ENCODE data around the gene PRDM16.

Gene PRDM16

DNA sequence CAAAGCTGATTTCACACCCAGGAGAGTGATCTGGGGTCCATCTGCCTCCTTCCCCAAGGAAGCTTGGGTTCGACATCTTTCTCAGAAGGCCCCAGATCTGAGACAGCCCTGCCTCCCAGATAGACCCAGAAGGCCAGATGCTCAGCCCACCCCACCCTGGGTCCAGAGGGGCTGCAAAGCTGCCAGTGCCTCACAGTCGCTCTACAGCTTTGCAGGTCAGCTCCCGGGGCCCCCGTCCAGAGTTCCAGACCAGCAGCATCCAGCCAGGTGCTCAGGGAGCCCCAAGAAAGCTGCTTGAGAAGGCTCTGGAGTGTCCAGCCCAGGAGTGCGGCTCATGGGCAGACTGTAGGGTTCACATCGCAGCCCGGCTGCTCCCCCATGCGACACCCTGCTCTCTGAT lies 242.7 kb downstream of the PRDM16 start:
- TF ChIP-seq, protein P1, sequence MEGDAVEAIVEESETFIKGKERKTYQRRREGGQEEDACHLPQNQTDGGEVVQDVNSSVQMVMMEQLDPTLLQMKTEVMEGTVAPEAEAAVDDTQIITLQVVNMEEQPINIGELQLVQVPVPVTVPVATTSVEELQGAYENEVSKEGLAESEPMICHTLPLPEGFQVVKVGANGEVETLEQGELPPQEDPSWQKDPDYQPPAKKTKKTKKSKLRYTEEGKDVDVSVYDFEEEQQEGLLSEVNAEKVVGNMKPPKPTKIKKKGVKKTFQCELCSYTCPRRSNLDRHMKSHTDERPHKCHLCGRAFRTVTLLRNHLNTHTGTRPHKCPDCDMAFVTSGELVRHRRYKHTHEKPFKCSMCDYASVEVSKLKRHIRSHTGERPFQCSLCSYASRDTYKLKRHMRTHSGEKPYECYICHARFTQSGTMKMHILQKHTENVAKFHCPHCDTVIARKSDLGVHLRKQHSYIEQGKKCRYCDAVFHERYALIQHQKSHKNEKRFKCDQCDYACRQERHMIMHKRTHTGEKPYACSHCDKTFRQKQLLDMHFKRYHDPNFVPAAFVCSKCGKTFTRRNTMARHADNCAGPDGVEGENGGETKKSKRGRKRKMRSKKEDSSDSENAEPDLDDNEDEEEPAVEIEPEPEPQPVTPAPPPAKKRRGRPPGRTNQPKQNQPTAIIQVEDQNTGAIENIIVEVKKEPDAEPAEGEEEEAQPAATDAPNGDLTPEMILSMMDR (IDR thresholded peaks at IDR 0.05; ENCODE audit: low read depth, low read length), result no peak
- TF ChIP-seq POLR2A (IDR thresholded peaks at IDR 0.05; ENCODE audit: extremely low read depth, insufficient read length) (no peak), MYC (IDR thresholded peaks at IDR 0.05; ENCODE audit: low read depth, low read length) (no peak)
- TF ChIP-seq, protein P2, sequence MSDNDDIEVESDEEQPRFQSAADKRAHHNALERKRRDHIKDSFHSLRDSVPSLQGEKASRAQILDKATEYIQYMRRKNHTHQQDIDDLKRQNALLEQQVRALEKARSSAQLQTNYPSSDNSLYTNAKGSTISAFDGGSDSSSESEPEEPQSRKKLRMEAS (IDR thresholded peaks at IDR 0.05; ENCODE audit: low read depth, low read length), result no peak
- no peak overlapping the region for H3K4me3 ChIP-seq (ENCODE audit: low read depth, low read length)
- no peak for DNase-seq (ENCODE audit: low read depth)

DNA sequence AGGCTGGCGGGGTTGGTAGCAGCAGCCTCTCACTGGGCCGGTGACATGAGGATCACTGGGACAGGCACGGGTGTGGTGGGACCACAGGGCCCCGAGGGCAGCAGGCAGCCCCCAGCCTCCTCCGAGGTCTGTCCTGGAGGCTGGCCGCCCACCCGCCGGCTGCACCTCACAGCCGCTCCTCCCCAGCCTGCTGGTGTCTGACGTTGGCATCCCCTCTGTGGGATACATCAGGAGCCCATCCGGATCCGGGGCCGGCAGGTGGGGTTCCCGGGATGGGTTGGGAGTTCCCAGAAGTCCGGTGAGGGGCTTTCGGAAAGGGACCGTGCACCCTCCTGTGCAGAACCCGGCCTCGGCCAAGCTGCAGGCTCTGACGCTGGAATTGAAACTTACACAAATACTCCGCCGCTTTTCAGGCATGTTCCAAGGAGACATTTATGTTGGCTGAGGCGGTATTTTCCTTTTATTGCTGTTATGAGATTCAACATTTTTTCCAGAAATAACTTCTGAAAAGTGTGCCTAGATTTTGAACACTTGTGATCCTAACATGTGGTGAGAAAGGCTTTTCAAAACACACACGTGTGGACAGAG lies 243.4 kb downstream of the PRDM16 start:
- TF ChIP-seq, protein P2 (IDR thresholded peaks at IDR 0.05; ENCODE audit: low read depth, low read length), result no peak
- TF ChIP-seq POLR2A (IDR thresholded peaks at IDR 0.05; ENCODE audit: extremely low read depth, insufficient read length) (no peak), MYC (IDR thresholded peaks at IDR 0.05; ENCODE audit: low read depth, low read length) (no peak)
- TF ChIP-seq, protein P1 (IDR thresholded peaks at IDR 0.05; ENCODE audit: low read depth, low read length), result no peak
- no peak for DNase-seq (ENCODE audit: low read depth)
- H3K4me3 ChIP-seq (ENCODE audit: low read depth, low read length), result no peak overlapping the region

DNA sequence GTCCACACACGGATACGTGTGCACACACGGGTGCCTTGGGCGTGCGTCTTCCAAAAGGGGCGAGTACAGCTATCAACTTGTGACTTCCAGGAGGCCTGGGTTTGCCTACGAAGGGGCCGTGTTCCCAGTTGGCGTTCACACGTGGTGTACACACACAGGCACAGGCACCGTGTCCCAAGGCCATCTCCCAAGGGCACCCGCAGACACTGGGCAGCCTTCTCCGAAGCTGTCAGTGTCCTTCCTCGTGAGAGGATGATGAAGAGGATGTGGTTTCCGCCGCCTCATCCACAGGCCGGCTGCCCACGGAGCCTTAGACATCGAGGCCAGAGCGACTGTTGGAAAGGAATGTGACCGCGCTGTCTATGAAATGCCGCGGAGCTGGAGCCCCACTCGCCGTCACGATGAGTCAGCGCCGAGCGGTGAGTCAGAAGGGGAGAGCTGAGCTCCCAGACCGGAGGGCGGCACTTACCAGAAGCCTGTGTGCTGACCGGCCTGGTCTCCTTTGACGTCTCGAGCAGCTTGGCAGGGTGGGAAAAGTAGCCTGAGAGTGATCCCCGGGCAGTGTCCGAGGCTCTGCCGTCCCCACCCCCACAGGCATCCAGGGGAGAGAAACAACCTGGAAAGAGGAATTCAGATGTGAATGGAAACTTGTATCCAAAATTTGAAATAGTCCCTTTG lies 244.0 kb downstream of the PRDM16 start:
- no peak overlapping the region for H3K4me3 ChIP-seq (ENCODE audit: low read depth, low read length)
- DNase-seq (ENCODE audit: low read depth), result peak; percentile 88
- TF ChIP-seq, protein P2 (IDR thresholded peaks at IDR 0.05; ENCODE audit: low read depth, low read length), result peak; percentile 49
- no peak for TF ChIP-seq POLR2A (IDR thresholded peaks at IDR 0.05; ENCODE audit: extremely low read depth, insufficient read length)

DNA sequence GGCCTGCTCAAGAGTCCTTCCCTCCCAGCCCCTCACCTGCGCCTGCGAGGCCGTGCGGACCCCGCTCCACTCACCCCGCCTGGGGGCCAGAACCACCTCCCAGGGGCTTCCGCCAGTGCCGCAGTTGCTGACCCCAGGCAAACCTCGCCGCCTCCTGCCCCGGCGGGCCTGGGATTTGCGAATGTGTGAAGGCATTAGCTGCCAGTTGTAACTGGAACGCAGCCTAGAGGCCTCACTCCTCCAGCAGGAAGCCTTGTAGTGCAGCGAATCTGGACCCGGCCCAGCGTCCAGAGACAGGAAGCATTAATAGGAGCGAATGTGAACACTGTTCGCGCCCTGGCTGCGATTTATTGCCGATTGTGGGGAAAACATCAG lies 244.6 kb downstream of the PRDM16 start:
- no peak overlapping the region for H3K4me3 ChIP-seq (ENCODE audit: low read depth, low read length)
- TF ChIP-seq MYC (IDR thresholded peaks at IDR 0.05; ENCODE audit: low read depth, low read length) (no peak), POLR2A (IDR thresholded peaks at IDR 0.05; ENCODE audit: extremely low read depth, insufficient read length) (no peak)
- TF ChIP-seq, protein P2 (IDR thresholded peaks at IDR 0.05; ENCODE audit: low read depth, low read length), result no peak
- TF ChIP-seq, protein P1 (IDR thresholded peaks at IDR 0.05; ENCODE audit: low read depth, low read length), result no peak
- DNase-seq (ENCODE audit: low read depth), result no peak

DNA sequence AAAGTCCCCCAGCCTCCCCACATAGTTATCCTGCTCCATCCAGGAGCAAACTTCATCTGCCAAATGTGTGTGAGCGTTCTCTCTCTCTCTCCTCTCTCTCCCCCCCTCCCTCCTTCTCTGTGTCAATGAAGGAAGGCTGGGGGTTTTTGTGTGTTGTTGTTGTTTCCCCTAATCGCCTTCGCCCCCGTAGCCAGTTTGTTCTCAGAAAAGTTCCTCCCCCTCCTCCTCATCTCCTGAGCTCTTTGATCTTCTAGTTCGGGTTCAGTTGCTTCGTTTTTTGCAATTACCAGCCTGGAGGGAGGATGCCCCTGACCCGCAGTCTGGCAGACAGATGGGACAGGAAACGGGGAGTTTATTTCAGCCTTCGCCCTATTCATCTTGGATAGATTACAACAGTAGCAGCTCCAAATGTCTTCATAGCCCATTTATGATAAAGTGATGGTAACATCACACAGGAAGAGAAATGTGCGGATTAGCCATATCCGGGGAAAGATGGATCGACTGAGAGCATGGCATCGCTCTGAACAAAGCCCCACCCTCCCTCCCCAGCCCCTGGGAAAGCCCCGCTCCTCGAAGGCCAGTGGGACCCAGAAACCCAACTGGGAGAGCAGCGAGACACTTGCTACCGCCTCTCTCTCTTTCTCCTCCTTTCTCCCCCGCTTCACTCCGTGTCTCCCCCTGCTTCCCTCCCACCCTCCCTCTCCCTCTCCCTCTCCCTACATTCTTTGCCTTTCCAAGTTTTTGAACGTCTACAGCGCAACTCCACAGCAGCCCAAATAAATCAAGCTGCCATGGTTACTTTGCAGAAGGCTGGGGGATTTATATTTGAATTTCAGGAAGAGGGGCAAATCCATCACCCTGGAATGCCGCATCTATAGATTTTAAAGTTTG lies 245.7 kb downstream of the PRDM16 start:
- H3K4me3 ChIP-seq (ENCODE audit: low read depth, low read length), result no peak overlapping the region
- no peak for DNase-seq (ENCODE audit: low read depth)
- TF ChIP-seq, protein P2 (IDR thresholded peaks at IDR 0.05; ENCODE audit: low read depth, low read length), result no peak
- TF ChIP-seq POLR2A (IDR thresholded peaks at IDR 0.05; ENCODE audit: extremely low read depth, insufficient read length) (no peak), MYC (IDR thresholded peaks at IDR 0.05; ENCODE audit: low read depth, low read length) (no peak)
- TF ChIP-seq, protein P1 (IDR thresholded peaks at IDR 0.05; ENCODE audit: low read depth, low read length), result no peak
